GM19455 (cell line): ENCODE measurements around the gene IMMT.
A peak's percentile ranks its signal among the peaks of the same experiment; 100 is the strongest.
"Not testable (repeated sequence)": the region's sequence is repeated elsewhere in the genome, so short reads cannot be mapped to it uniquely, and the experiment has no call there.

Experiments
- ATAC-seq: cut with Tn5 transposase; IDR thresholded peaks from one replicate; pipeline ENCODE4 v1.9.1; 2021; ENCODE audit not compliant: unreplicated experiment

The IMMT gene

GRCh38 chr2:86195055-86195807 lies at the start of gene IMMT:
TSS of gene IMMT (minus strand) at chr2:86195462. CDS start at chr2:86195382, 80 bp downstream.
- ATAC-seq, result peak; percentile 84

GRCh38 chr2:86244781-86245180 lies 49.5 kb upstream of the IMMT start:
- ATAC-seq, result not testable (repeated sequence)

- ATAC-seq, result no peak
Measured at GRCh38 chr2:86243950-86244733, 48.9 kb upstream of the IMMT start.

GRCh38 chr2:86243272-86243671 lies 48.0 kb upstream of the IMMT start:
- no peak for ATAC-seq

GRCh38 chr2:86241611-86242010 lies 46.3 kb upstream of the IMMT start:
- ATAC-seq, result no peak

GRCh38 chr2:86240251-86240650 lies 45.0 kb upstream of the IMMT start:
- ATAC-seq, result no peak

GRCh38 chr2:86239745-86240144 lies 44.5 kb upstream of the IMMT start:
- no peak for ATAC-seq

- no peak for ATAC-seq
Measured at GRCh38 chr2:86239326-86239725, 44.1 kb upstream of the IMMT start.

- peak; percentile 55 for ATAC-seq
Measured at GRCh38 chr2:86238354-86238753, 43.1 kb upstream of the IMMT start.

- no peak for ATAC-seq
Measured at GRCh38 chr2:86237172-86237571, 41.9 kb upstream of the IMMT start.

GRCh38 chr2:86235196-86235980 lies 40.1 kb upstream of the IMMT start:
- ATAC-seq, result no peak

GRCh38 chr2:86234563-86235131 lies 39.4 kb upstream of the IMMT start:
- no peak for ATAC-seq

- ATAC-seq, result no peak
Measured at GRCh38 chr2:86233436-86233835, 38.2 kb upstream of the IMMT start.

- ATAC-seq, result no peak
Measured at GRCh38 chr2:86232910-86233309, 37.6 kb upstream of the IMMT start.

- no peak for ATAC-seq
Measured at GRCh38 chr2:86232373-86232784, 37.1 kb upstream of the IMMT start.

- ATAC-seq, result no peak
Measured at GRCh38 chr2:86231680-86232372, 36.6 kb upstream of the IMMT start.

- ATAC-seq, result no peak
Measured at GRCh38 chr2:86230961-86231360, 35.7 kb upstream of the IMMT start.

GRCh38 chr2:86229221-86229620 lies 34.0 kb upstream of the IMMT start:
- no peak for ATAC-seq

- not testable (repeated sequence) for ATAC-seq
Measured at GRCh38 chr2:86228574-86228973, 33.3 kb upstream of the IMMT start.

GRCh38 chr2:86227685-86228084 lies 32.4 kb upstream of the IMMT start:
- ATAC-seq, result no peak
